MM.1S (cell line): Measurements from ENCODE around the gene ARMC2.

Experiments
- DNase-seq: peaks from one replicate; pipeline ENCODE4 v3.0.0-alpha.2; 2015
- H2AFZ ChIP-seq: fragments of 300-600 bp; sonication (generic); 2 replicates; pipeline ENCODE4 v1.6.0; 2016; ENCODE audit warnings: antibody characterized with exemption, low read length
- H3F3A ChIP-seq: fragments of 300-600 bp; sonication (generic); 2 replicates; pipeline ENCODE4 v1.6.1; 2016; ENCODE audit warnings: mild to moderate bottlenecking, antibody characterized with exemption, low read length, moderate library complexity, mixed read lengths; ENCODE audit not compliant: insufficient read depth
- H3K27ac ChIP-seq: fragments of 300-600 bp; sonication (generic); 2 replicates; pipeline ENCODE4 v1.5.1; 2016; ENCODE audit warnings: mild to moderate bottlenecking, low read length
- H3K27me3 ChIP-seq: fragments of 300-600 bp; sonication (generic); replicated peaks from 2 replicates; pipeline ENCODE4 v1.6.0; 2016; ENCODE audit warnings: low read length; ENCODE audit not compliant: insufficient read depth
- H3K36me3 ChIP-seq: fragments of 300-600 bp; sonication (generic); replicated peaks from 2 replicates; pipeline ENCODE4 v1.6.1; 2016; ENCODE audit warnings: mild to moderate bottlenecking, low read length, mixed read lengths; ENCODE audit not compliant: insufficient read depth
- H3K4me1 ChIP-seq: fragments of 300-600 bp; sonication (generic); 2 replicates; pipeline ENCODE4 v1.6.1; 2016; ENCODE audit warnings: low read length, mixed read lengths
- H3K4me2 ChIP-seq: fragments of 300-600 bp; sonication (generic); 2 replicates; pipeline ENCODE4 v1.6.0; 2016; ENCODE audit warnings: low read depth, low read length
- H3K4me3 ChIP-seq: fragments of 300-600 bp; sonication (generic); 2 replicates; pipeline ENCODE4 v1.5.1; 2016; ENCODE audit warnings: low read length, mixed read lengths
- H3K79me2 ChIP-seq: fragments of 300-600 bp; sonication (generic); 2 replicates; pipeline ENCODE4 v1.6.1; 2016; ENCODE audit warnings: mixed run types, low read length, mixed read lengths
- H3K9ac ChIP-seq: fragments of 300-600 bp; sonication (generic); 2 replicates; pipeline ENCODE4 v1.6.1; 2016; ENCODE audit warnings: low read length, mixed read lengths
- H3K9me2 ChIP-seq: fragments of 300-600 bp; sonication (generic); replicated peaks from 2 replicates; pipeline ENCODE4 v1.6.1; 2016; ENCODE audit warnings: mild to moderate bottlenecking, low read length, mixed read lengths; ENCODE audit not compliant: insufficient read depth
- H3K9me3 ChIP-seq: fragments of 300-600 bp; sonication (generic); replicated peaks from 2 replicates; pipeline ENCODE4 v1.6.1; 2016; ENCODE audit warnings: mild to moderate bottlenecking, low read length, mixed read lengths; ENCODE audit not compliant: insufficient read depth
- H4K20me1 ChIP-seq: fragments of 300-600 bp; sonication (generic); 2 replicates; pipeline ENCODE4 v1.6.1; 2016; ENCODE audit warnings: mild to moderate bottlenecking, low read length, moderate library complexity, mixed read lengths; ENCODE audit not compliant: insufficient read depth
- CTCF ChIP-seq: fragments of 300-600 bp; sonication (generic); IDR thresholded peaks from 2 replicates; pipeline ENCODE4 v1.5.1; 2016; ENCODE audit warnings: antibody characterized with exemption, low read length, mixed read lengths
- EZH2 ChIP-seq: fragments of 300-600 bp; sonication (generic); optimal IDR thresholded peaks from 2 replicates; pipeline ENCODE3; 2017; ENCODE audit warnings: low read depth, mild to moderate bottlenecking, antibody characterized with exemption, low read length, mixed read lengths
- EZH2phosphoT487 ChIP-seq: fragments of 300-600 bp; sonication (generic); IDR thresholded peaks from 2 replicates; pipeline ENCODE4 v1.6.1; 2018; ENCODE audit warnings: antibody characterized with exemption, low read length

ARMC2 gene

GRCh38 chr6:108916026-108916686 lies 67.9 kb downstream of the ARMC2 start:
- Histone ChIP-seq H3K79me2 (no peaks in the 10 kb centered on the region), H3K4me2 (no peak overlapping the region), H3K27ac (no peak overlapping the region), H3K4me3 (no peak overlapping the region), H3K36me3 (no peaks in the 10 kb centered on the region), H3K9me2 (no peaks in the 10 kb centered on the region), H4K20me1 (no peaks in the 10 kb centered on the region), H3K9me3 (no peaks in the 10 kb centered on the region), H3K27me3 (no peaks in the 10 kb centered on the region), H3K4me1 (peaks cover 9% of the 10 kb centered on the region), H3K9ac (no peak overlapping the region), H3F3A (no peaks in the 10 kb centered on the region), H2AFZ (no peak overlapping the region)
- no peak for DNase-seq
- no peak for TF ChIP-seq CTCF
- no peak for TF ChIP-seq EZH2phosphoT487
- TF ChIP-seq EZH2, result no peak

GRCh38 chr6:108920751-108921150 lies 72.5 kb downstream of the ARMC2 start:
- TF ChIP-seq CTCF, result no peak
- TF ChIP-seq EZH2, result no peak
- no peak for TF ChIP-seq EZH2phosphoT487
- H3K27ac ChIP-seq, result no peak overlapping the region
- H3K9ac ChIP-seq, result no peak overlapping the region
- H3K27me3 ChIP-seq, result no peaks in the 10 kb centered on the region
- no peak for DNase-seq
- H3K4me3 ChIP-seq, result no peak overlapping the region
- H3K36me3 ChIP-seq, result no peaks in the 10 kb centered on the region
- H2AFZ ChIP-seq, result no peak overlapping the region
- no peaks in the 10 kb centered on the region for H3K9me2 ChIP-seq
- H3K9me3 ChIP-seq, result no peaks in the 10 kb centered on the region
- no peaks in the 10 kb centered on the region for H3K79me2 ChIP-seq
- peaks cover 15% of the 10 kb centered on the region for H3K4me1 ChIP-seq
- H3K4me2 ChIP-seq, result no peak overlapping the region
- H4K20me1 ChIP-seq, result no peaks in the 10 kb centered on the region
- no peaks in the 10 kb centered on the region for H3F3A ChIP-seq

GRCh38 chr6:108921547-108922361 lies 73.5 kb downstream of the ARMC2 start:
- Histone ChIP-seq H3K4me3 (no peak overlapping the region), H3K9me3 (no peaks in the 10 kb centered on the region), H3K27ac (no peak overlapping the region), H3K4me1 (peaks cover 15% of the 10 kb centered on the region), H3K27me3 (no peaks in the 10 kb centered on the region), H3K9ac (no peak overlapping the region), H3K4me2 (no peak overlapping the region), H3F3A (no peaks in the 10 kb centered on the region), H3K36me3 (no peaks in the 10 kb centered on the region), H3K79me2 (no peaks in the 10 kb centered on the region), H3K9me2 (no peaks in the 10 kb centered on the region), H2AFZ (no peak overlapping the region), H4K20me1 (no peaks in the 10 kb centered on the region)
- TF ChIP-seq EZH2, result no peak
- TF ChIP-seq CTCF, result no peak
- peak; percentile 49 for DNase-seq
